HG03095 (cell line): ENCODE results near the gene RNASEH2C.
"Not testable (repeated sequence)": the region's sequence is repeated elsewhere in the genome, so short reads cannot be mapped to it uniquely, and the experiment has no call there.

Source experiments
- ATAC-seq: cut with Tn5 transposase; IDR thresholded peaks from one replicate; pipeline ENCODE4 v1.9.1; 2021; ENCODE audit warnings: moderate library complexity; ENCODE audit not compliant: unreplicated experiment

The RNASEH2C gene

GRCh38 chr11:65720211-65720934 lies at the start of gene RNASEH2C:
Gene RNASEH2C, minus strand, starts transcription at chr11:65720798. Its CDS starts 40 bp downstream, at chr11:65720758.
- peak; percentile 59 for ATAC-seq

DNA sequence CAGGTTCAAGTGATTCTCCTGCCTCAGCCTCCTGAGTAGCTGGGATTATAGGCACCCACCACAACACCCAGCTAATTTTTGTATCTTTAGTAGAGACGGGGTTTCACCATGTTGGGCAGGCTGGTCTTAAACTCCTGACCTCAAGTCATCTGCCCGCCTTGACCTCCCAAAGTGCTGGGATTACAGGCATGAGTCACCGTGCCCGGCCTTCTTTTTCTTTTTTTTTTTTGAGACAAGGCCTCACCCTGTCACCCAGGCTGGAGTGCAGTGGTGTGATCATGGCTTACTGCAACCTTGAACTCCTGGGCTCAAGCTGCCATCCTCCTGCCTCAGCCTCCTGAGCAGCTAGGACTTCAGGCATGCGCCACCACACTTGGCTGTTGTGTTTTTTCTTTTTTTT lies 47.2 kb upstream of the RNASEH2C start:
- ATAC-seq: not testable (repeated sequence)

DNA sequence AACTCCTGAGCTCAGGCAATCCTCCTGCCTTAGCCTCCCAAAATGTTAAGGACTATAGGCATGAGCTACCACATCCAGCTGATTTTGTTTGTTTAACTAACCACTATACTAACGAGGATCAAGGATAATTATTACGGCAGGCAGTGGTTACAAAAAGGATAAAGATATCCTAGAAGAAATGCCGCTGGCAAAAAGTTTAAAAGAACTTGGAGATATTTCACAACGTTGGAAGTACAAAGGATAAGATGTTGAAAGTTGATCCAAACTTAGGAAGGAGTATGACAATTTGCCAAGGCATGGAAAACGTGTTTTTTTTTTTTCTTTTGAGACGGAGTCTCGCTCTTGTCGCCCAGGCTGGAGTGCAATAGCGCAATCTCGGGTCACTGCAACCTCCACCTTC lies 46.8 kb upstream of the RNASEH2C start:
- no peak for ATAC-seq

DNA sequence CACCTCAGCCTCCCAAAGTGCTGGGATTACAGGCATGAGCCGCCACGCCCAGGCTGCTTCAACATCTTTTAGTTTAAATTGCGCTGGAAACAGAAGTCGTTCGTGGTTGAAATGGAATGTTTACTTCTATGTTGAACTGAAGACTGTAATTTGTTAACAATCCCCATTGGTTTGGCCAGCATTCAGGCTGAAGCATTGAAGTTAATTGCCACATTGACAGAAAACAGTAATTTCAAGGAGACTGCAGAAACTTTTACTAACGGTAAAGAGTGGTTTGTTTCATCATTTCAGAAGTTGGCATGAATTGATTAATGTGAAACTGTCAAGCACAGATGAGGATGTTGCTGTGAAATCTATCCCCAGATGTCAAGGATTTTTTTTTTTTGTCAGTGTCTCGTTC lies 45.9 kb upstream of the RNASEH2C start:
- ATAC-seq: no peak

DNA sequence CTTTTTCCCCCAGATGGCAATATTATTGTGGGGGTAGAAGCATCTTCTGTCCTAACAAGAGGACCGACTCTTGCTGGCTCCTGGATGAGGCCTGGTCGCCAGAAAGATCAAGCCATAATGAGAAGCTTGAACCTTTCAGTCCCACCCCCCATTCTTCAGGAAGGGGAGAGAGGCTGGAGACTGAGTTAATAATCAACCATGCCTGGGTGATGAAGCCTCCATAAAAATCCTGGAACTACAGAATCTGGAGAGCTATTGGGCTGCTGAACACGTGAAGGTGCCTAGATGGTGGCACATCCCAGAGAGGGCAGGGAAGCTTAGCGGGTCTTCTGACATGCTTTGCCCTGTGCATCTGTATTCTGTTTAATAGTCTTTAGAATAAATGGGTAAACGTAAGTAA lies 43.8 kb upstream of the RNASEH2C start:
- ATAC-seq: no peak

GRCh38 chr11:65762816-65763215 lies 42.2 kb upstream of the RNASEH2C start:
- not testable (repeated sequence) for ATAC-seq

GRCh38 chr11:65762169-65762568 lies 41.6 kb upstream of the RNASEH2C start:
- ATAC-seq: not testable (repeated sequence)

- no peak for ATAC-seq
These were observed 24.5 kb upstream of the RNASEH2C start for GRCh38 chr11:65745049-65745448.

DNA sequence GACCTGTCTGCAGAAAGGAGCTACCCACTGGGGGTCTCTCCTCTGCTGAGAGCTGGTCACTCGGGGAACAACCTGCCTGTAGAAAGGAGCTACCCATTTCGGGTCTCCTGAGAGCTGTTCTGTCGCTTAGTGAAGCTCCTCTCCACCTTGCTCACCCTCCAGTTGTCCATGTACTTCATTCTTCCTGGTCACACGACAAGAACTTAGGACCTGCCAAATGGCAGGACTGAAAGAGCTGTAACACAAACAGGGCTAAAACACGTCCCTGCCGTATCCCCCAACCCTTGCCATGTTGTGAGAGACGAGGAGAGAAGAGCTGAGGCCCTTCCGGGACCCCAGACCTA lies 24.1 kb upstream of the RNASEH2C start:
- no peak for ATAC-seq

DNA sequence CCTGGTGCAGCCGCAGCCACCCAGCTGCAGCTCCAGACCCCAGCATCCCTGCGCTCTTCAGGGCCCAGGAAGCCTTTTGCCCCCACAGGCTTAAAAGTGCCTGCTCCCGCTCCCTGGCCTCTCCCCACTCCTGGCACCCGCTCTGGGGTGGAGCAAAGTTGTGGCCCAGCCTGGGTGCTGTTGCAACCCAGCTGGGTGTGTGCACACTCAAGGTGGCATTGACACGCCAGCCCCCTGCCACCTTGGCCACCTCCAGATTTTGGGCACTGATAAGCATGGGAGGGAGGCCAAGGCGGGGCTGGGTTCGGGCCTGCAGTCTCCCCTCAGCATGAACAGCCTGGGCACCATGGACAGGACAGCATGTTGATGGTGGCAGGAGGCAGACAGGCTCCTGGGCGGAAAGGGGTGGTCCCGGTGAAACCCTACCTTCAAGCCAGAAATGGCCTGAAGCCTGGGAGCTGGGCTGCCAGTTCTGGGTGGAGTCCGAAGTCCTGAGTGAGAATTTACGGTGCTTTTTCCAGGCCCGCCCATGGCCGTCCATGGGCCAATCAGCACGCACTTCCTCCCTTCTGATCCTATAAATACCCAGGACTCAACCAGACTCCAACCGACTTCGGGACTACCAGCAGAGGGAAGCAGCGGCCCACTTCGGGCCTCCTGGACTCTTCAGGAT lies 23.6 kb upstream of the RNASEH2C start:
- no peak for ATAC-seq

- no peak for ATAC-seq
These were observed 23.1 kb upstream of the RNASEH2C start for GRCh38 chr11:65743681-65744025.

DNA sequence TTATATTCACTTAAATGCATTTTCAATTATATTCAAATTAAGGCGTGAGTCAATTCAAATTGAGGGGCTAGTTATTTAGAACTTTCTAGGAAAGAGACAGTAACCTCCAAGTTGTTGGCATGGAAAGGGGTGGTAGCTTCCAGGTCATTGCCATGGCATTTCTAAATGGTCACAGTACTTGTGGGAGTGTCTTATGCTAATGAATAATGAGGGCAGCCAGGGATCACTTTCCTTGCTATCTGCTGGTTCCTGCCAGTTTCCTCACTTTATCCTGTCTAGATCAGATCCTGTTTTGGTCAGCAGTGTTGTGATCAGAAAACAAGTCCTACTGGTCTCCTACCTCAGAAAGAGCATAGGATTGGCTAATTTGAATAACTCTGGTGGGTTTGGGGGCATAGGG lies 21.8 kb upstream of the RNASEH2C start:
- ATAC-seq: no peak

GRCh38 chr11:65741185-65741584 lies 20.6 kb upstream of the RNASEH2C start:
- no peak for ATAC-seq

DNA sequence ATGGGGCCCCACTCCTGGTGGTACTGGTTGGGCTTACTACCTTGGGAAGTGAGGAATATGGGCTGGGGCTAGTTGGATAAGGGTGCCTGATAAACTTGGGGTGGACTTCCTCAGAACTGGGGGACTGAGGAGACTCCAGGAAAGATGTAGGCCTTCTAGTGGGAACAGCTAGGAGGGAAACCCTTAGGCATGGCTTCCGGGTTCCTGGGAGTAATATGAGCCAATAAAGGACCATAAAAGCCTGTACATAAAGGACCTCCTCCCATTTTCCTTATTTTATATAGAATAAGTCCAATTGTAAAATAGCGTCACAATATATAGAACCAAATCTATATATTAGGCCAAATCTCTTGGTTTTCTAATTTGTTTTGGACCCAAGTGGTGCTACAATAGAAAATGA lies 18.4 kb upstream of the RNASEH2C start:
- no peak for ATAC-seq

DNA sequence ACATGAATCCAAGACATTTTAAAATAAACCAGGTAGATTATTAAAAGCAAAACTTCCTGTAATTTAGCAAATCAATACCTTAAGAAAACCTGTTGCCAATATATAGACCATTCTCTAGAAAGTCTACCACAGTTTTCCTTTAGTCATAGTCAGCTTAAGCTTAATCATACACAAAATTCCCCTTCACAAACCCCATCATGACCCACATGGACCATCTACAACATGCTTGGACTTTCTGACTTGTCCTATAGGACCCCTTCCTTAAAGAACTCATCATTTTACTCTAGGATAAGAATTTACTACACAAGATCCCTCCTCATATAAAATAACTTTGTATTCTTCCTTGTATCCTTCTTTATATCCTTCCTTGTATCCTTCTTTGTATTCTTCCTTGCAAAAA lies 16.2 kb upstream of the RNASEH2C start:
- ATAC-seq: no peak

DNA sequence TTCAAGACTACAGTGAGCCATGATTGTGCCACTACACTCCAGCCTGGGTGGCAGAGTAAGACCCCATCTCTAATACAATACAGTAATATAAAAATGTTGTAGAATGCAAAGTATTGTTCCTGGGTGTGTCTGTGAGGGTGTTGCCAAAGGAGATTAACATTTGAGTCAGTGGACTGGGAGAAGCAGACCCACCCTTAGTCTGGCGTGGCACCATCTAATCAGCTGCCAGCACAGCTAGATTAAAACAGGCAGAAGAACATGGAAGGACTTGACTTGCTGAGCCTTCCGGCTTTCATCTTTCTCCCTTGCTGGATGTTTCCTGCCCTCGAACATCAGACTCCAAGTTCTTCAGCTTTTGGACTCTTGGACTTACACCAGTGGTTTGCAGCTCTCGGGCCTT lies 14.5 kb upstream of the RNASEH2C start:
- ATAC-seq: not testable (repeated sequence)

GRCh38 chr11:65730461-65730860 lies 9.9 kb upstream of the RNASEH2C start:
- no peak for ATAC-seq

DNA sequence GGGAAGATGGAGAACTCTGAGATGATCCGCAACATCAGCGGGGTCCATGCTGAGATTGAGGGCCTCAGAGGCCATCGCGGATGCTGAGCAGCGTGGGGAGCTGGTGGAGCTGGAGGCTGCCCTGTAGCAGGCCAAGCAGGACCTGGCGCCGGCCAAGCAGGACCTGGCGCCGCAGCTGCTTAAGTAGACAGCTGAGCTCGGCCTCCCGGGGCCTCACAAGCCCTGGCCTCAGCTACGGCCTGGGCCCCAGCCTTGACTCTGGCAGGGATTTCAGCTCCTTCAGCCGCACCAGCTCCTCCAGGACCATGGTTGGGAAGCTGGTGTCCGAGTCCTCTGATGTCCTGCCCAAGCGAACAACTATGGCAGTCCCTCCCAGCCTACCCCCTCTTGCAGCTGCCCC lies 7.3 kb upstream of the RNASEH2C start:
- no peak for ATAC-seq

- ATAC-seq: no peak
These were observed 6.1 kb upstream of the RNASEH2C start for GRCh38 chr11:65726660-65727059.

GRCh38 chr11:65722261-65722660 lies 1.7 kb upstream of the RNASEH2C start:
- no peak for ATAC-seq

GRCh38 chr11:65719871-65720210 lies 757 bp downstream of the RNASEH2C start:
- peak; percentile 14 for ATAC-seq

GRCh38 chr11:65718964-65719492 lies 1.6 kb downstream of the RNASEH2C start:
- no peak for ATAC-seq

DNA sequence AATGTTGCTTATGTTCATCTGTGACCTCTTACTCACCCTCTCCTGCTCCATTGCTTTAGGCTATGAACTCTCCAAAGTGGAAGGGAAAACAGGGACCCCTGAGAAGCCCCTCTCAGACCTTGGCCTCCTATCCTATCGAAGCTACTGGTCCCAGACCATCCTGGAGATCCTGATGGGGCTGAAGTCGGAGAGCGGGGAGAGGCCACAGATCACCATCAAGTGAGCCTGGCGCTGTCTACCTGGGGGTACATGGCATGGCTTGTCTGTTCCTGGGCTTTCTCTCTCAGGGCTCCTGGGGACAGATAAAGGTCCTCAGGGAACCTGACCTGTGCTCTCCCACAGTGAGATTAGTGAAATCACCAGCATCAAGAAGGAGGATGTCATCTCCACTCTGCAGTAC lies 2.1 kb downstream of the RNASEH2C start:
- ATAC-seq: no peak
